HG03097 (cell line): ENCODE data around the gene ARVCF.

Experiments used
- ATAC-seq: cut with Tn5 transposase; IDR thresholded peaks from one replicate; pipeline ENCODE4 v1.9.1; 2021; ENCODE audit not compliant: unreplicated experiment, low FRiP score

The ARVCF gene

DNA sequence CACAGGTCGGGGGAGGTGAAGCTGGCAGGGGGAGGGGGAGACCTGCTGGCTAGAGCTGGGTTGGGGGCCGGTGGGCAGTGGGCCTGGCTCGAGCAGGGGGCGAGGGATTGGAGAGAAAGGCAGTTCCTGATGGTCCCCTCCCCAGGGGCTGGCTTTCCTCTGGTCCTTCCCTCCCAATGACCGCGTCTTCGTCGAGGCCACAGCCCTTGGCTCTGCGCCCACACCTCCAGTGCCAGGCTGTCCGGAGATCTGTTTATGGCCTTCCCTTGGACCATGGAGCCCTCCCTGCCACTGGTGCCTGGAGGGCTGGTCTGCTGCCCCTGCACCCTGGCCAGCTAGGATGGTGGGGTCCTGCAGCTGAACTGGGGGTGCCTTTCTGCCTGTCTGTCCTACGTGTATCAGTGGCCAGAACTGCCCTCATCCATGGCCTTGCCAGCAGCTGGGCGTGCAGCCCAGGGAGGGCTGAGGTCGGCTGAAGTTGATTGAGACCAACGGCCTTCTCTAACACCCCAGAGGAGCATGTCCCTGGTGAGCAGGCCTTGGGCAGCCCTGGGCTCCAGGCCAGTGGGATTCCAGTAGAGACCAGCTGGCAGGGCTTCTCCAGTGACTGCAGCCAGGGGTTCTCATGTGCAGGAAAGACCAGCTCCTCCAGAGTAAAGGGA, 16.6 kb upstream of the ARVCF start:
- no peak for ATAC-seq

DNA sequence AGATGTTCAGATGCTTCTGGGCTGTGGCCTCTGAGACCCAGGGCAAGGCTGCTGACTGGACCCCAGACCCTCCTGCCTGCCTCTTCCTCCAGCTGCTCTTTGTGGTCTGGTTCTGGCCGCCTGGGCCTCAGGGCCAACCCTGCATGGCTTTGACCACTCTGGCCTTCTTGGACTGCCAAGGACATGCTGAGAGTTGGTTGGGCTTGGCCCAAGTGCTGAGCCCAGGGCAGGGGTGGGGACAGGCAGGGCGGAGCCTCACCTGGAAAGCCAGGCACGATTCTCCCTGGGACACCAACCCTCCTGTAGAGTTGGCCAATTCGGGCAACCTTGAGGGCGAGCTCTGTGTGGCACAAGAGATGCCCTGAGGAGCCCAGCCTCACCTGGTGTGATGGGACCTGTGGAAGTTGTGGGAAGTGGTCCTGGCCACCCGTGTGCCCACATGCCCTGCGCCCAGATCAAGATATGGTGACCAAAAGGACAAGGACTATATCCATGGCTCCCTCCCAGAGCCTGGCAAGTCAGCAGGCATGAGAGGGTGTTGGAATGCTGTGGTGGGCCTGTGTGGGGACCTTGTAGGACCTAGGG, 15.9 kb upstream of the ARVCF start:
- no peak for ATAC-seq

DNA sequence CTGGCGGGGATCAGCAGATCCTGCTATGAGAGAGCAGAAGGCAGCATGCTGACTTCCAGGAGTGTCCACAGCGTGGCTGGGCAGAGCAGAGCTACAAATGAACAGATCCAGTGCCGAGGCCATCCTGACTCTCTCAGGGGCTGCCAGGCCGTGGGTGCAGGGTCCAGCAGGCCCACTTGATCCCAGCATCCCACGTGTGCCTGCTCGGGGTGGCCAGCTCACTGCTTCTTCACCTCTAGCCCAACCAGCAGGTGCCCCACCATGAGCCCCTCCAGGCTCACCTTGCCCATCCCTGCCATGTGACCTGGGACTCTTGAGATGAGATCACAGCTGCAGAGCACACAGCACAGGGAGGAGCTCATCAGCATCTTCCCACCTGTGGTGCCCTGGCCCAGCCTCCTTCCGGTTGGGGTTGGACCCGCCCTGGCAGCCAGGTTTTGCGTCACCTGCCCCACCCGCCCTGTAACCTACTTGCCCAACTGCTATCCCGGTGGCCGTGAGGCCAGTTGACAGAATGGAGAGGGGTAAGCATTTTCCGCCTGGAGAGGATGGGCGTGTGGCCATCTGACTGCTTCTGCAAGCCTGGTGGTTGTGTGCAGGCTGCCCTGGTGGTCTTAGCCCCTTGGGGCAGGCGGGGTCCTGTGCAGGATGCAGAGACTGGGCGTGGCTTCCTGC, 15.2 kb upstream of the ARVCF start:
- ATAC-seq: no peak

DNA sequence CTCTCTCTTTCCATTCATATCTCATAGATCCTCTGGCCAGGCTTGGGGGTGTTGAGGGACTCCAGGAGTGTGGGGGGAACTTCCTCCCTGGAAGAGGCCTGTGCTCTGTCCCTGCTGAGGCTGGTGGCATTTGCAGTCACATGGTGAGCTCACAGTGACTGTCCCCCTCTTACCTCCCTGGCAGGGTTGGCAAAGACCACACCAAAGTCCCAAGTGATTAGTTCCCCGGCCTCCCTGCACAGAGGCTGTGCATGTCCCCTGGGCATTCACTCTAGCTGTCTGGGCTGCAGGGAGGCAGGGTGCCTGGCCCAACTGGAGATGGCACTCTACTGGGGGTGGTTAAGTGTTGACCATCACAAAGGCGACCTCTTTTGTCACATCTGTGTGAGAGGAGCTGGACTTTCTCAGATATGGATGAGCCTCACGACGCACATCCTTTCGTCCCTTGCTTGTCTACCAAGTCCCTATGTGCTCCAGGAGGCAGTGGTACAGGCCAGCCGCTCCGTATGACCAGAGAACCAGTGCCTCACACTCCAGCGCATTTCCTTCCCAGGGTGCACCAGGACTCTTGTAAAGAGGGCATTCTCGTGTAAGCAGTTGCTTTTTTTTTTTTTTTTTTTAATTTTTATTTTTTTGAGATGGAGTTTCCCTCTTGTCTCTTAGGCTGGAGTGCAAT, 13.1 kb upstream of the ARVCF start:
- ATAC-seq: no peak

DNA sequence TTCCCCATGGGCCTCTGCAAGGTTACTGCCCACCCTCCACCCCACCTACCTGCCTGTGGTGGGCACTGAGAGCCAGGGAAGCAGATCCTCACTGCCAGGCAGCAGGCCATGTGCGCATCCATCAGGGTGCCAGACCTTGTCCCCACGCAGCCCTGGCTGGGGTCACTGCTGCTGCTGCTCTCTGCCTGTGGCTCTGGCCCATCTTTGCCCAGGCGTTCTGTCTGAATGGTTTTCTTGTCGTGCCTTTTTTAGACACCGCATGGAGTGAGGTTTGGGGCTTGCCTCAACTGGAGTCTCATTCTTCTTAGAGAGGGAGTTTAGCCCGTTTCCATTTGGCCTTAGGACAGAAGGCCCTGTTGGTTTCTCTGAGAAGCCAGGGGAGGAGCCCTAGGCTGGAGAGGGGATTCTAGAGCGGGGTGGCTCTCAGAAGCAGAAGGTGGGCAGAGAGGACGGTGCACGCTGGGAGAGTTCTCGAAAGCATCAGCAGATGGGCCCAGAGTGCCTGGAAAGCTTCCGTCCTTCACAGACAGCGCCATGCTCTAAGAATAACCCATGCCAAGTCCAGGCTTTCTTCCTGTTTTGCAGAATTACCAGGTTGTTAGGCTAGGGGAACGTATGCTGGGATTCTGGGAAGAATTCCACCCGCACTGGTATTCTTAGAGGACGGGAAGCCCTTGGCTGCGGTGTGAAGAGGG, 12.4 kb upstream of the ARVCF start:
- ATAC-seq: no peak

DNA sequence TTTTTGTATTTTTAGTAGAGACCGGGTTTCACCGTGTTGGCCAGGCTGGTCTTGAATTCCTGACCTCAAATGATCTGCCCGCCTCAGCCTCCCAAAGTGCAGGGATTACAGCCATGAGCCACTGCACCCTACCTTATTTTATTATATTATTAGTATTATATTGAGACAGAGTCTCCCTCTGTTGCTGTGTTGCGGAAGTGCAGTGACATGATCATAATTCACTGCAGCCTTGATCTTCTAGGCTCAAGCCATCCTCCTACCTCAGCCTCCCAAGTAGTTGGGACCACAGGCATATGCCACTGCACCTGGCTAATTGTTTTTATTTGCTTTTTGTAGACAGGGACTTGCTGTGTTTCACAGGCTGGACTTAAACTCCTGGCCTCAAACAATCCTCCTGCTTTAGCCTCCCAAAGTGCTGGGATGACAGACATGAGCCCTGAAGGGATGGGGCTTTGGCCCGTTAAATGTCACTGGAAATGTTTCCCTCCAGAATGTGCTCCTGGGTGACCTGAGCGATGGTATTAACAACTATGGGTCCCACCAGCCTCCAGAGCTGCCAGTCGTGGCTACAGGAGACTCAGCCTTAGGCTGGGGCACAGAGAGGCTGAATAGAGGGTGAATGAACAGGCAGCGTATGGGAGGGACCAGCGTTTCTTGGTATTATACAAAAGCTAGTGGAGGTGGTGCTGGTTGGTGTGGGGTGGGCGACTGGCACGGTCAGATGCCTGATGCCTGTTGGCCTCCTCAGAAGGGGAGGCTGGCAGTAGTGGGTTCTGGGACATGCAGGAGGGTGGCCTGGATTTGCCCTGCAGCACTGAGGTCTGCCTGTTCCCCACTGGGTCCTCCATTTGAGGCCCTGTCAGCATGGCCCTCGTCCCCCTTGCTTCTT, 11.6 kb upstream of the ARVCF start:
- ATAC-seq: no peak

DNA sequence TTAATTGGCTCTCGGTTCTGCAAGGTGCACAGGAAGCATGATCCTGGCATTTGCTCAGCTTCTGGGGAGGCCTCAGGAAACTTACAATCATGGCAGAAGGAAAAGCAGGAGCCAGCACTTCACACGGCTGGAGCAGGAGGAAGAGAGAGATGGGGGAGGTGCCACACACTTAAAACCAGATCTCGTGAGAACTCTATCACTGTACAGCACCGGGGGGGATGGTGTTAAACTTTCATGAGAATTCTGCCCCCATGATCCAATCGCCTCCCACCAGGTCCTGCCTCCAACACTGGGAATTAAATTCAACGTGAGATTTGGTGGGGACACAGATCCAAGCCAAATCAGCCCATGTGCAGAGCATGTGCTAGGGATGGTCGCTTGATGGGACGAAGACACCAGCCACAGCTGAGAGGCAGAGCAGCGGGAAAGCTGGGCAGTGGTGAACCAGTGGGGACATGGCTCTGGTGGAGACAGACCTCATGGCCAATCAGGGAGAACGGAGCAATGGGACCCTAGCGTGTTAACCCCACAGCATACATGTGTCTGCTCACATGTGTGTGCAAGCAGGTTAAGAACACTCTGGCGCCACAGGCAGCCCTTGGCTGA, 10.5 kb upstream of the ARVCF start:
- no peak for ATAC-seq

DNA sequence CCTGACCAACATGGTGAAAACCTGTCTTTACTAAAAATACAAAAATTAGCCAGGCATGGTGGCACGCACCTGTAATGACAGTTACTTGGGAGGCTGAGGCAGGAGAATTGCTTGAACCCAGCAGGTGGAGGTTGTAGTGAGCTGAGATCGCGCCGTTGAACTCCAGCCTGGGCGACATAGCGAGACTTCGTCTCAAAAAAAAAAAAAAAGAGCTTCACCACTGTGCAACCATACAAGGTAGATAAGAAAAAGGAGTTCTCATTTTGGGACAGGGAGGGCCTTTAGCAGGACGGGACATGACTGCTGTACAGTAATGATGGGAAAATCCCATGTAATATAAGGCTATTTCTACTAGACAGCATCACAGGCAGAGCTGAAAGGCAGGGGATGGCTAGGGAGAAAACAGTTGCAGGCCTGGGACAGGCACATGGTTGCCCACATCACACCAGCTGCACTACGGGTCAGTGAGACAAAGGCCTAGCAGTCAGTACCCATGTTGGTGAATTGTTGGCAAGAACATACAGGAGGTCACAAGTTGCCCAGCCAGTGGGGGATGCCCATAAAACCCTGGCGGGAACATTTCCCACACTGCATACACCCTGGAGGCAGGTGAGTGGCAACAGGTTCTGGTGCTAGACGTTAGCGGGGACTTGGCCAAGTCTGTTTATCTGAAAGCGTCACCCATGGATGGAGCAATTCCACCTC, 9.7 kb upstream of the ARVCF start:
- no peak for ATAC-seq

DNA sequence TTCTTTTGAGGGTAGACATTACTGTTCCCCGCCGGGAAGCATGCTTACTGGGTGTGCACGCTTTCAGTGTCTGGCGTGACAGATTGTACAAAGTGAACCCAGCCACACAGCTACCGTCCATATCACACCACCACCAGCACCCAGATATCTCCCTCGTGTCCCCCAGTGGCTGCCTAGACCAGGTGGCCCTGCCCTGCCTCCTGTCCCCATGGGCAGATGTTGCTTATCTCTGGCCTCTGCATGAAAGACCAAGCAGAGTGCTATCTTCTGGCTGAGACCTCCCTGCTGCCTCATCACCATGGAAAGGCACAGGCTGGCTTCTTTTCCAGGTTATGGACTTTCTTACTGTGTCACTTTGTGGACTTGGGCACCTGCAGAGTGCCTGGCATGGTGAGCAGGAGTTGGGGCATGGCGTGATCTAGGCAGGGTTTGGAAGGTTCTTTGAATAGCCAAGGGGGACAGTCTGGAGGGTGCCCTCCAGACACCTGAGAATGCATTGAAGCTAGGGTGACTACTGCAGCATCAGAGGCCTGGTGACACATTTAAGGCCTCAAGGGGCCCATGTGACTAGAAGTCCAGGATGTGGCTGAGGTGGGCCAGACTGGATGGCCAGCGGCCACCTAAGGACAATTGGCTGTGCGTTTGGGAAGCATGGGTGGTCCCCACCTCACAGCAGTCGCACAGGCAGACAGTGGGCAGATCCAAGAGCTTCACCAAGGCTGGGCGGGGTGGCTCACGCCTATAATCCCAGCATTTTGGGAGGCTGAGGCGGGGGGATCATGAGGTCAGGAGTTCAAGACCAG, 9.0 kb upstream of the ARVCF start:
- no peak for ATAC-seq

DNA sequence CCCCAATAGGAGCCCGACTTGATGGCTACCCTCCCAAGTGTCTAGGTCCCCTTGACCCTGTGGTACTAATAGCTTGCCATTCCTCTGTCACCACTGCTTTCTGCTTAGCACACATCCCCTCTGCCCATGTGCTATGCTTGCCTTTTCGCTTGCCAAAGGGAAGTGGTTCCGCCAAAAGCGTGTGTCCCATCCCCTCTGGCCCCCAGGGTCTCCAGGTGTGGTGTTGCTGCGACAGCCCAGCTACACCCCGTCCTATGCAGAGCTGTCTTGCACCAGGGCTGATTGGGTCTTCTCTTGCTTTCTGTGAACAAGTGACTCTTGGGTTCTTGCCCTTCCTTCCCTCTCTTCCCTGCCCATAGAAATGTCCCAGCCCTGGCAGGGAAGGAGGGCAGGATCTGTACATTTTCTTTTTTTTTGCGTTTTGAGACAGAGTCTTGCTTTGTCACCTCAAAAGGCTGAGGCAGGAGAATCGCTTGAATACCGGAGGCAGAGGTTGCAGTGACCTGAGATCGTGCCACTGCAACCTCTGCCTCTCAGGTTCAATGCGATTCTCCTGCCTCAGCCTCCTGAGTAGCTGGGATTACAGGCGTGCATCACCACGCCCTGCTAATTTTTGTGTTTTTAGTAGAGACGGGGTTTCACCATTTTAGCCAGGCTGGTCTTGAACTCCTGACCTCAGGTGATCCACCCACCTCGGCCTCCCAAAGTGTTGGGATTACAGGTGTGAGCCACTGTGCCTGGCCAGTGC, 8.2 kb upstream of the ARVCF start:
- ATAC-seq: no peak

DNA sequence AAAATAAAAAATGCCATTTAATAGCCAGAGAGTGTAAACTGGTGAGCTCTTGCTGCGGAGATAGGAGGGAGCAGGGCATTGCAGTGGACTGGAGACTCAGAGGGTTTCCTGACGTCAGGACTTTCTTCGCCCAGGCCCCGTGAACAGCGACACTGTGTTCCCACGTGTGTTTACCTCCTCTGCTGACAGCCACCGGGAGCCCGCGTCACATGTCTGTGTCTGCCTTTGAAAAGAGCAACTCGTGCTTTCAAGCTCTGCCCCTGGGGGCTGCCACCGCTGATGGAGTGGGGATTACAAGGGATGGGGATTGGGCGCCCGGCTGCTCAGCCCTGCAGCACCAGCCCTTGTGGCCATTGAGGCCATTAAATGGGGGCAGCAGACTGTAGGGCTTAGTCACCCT, 7.6 kb upstream of the ARVCF start:
- ATAC-seq: no peak

DNA sequence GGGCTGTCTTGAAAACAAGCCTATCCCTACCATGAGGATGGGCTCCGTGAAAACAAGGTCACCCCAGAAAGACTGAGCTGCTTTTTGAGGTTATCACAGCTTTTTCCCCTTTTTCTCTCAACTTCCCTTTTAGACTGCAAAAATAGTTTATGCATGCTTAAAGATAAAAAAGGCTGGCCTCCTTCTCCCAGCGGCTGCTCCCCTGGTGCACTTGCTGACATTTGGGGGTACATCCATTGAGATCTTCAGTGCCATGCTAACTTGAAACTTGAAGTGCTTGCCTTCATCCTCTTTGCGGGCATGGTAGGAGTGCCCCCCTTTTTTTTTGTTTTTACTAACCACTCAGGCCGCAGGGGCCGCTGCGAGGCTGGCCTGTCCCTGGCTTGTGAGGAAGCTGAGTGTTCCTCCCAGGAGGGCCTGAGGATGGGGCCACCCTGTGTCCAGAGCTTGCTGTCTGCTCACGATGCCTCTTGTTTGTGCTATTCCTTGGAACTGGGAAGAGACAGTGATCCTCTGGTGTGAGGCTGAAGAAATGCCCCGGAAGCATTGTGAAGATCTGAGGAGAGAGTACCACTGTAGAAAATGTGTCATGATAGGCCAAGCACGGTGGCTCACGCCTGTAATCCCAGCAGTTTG, 6.5 kb upstream of the ARVCF start:
- no peak for ATAC-seq

DNA sequence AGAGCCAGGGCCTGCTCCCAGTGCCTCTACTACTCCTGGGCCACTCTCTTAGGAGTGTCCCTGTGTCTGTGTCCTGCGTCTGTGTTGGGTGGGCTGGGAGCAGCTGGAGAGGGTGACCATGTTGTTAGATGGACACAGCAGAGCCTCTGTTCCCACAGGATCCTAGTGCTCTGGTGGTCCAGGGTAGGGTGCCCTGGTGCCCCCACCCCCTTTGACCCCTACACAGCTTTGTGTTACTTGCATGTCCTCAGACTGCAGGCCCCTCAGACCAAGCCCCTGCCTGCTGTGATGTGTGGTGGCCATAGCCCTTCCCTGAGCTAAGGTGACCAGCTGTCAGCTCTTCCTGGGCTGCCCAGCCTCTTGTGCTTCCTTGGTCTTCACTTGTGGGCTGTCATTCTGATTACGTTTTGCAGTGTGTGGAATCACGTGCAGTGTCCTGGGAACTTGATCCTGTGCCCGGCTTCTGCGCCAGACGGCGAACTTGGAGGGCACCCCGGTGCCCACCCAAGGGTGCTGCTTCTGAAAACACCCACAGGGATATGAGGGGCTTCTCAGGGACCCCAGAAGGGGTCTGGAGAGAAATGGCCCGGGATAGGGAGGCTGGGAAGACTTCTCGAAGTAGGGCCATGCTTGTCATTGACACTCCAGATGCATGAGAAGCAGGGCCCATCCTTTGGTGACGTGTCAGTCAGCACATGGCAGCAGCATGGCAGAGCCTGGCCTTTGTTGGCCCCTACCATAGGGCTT, 5.8 kb upstream of the ARVCF start:
- no peak for ATAC-seq

DNA sequence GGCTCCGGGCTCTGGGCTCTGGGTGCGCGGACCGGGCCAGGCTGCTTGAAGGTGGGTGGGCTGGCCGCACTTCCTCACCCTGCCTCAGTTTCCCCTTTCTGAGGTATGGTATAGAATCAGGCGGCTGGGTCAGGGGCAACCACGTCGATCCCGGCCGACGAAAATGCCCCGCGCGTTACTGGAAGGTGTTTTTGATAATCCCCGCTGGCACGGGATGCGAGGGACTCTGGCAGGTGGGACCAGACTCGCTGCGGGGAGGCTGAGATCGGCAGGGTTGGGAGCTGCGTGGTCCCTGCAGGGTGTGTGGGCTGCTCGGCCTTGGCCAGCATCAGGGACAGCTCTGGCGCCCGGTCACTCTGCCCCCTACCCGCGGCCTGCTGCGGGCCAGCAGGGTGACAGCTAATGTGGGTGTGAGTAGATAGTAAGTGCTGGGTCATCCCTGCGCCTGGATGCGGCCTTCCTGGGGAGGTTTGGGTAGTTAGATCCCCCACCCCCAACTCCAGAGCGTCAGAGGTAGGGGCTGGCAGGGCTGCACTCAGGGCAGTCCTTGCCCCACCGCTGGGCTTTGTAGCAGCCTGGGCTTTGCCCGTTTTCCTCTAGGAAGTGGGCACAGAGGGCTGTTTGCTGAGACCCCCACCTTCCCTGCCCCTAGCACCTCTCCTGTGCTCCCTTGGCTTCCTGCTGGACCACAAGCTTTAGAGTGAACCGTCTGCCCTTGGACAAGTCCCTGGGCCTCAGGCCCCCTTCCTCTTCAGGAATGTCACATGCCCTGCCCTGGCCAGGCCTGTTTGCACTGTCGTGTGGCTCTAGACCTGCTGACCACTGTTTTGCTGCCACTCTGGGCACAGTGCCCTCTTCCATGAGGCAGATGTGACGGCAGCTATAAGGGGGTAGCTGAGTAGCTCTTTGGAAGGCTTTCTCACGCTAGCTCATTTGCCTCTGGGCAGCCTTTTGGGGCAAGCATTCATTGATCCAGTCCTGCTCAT, 4.9 kb upstream of the ARVCF start:
- no peak for ATAC-seq

DNA sequence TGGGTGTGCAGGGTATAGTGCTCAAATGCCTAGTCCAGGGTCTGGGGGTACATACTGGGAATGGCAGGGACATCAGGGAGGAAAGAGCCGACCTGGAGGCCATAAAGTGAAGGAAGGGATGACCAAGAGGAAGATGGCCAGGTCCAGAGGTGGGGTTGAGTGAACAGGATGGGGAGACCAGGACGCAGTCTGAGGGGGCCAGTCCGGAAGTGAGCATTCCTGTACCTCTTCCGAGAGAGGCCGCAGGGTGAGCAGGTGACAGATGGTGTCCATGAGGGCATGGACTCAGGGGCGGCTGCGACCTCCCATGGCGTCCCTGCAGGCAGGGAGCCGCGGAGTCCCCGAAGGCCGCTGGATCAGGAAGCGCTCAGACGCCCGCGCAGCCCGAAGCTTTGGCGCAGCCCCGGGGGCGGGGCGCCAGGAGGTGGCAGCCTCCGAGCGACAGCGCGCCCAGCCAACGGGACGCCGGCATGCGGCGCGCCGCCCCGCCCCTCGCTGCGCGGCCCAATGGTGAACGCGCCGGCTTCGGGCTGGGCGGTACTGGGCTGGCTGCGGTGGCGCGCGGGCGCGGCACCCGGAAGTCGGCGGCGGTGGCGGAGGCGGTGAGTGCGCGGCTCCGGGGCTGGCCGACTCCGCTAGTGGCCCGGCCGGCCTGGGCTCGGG, 4.0 kb upstream of the ARVCF start, which contains the start of gene TANGO2:
TSS of gene TANGO2 (plus strand) at position 578 of the 663 bp plus-strand sequence. CDS start 15,689 bp downstream, outside the sequence.
- peak; percentile 58 for ATAC-seq
